Uterine smooth muscle cell (primary cell): Measurements from ENCODE around the gene UBE2D3. TPM values are rescaled to one million over a fixed set of nuclear protein-coding genes. Genes with fewer than 3 reads are reported as not detected.

Experiments
- total RNA-seq: library from RNA; depleted of rRNA; stranded (reverse); fragments of >200 nt; gene quantifications from 2 replicates; pipeline ENCODE4 v1.2.3, GENCODE V29; 2014

Gene UBE2D3
- total RNA-seq: 305 and 381 TPM in 2 replicates

GRCh38 chr4:102826890-102827673 is at the start of gene UBE2D3:
TSS of gene UBE2D3 (minus strand) at chr4:102827551. CDS start at chr4:102826508, 1,043 bp downstream.

GRCh38 chr4:102868781-102869568 is 41.6 kb upstream of the UBE2D3 start, which contains the start of gene CISD2:
TSS of gene CISD2 (plus strand) at chr4:102868992. CDS start at chr4:102869085, 93 bp downstream.

GRCh38 chr4:102760645-102761295 is 66.6 kb downstream of the UBE2D3 start, which contains the start of gene MANBA:
TSS of gene MANBA (minus strand) at chr4:102760968. CDS start at chr4:102760894, 74 bp downstream.

Other genes starting within 250 kb of the UBE2D3 start
- 28.0 and 55.0 TPM in 2 replicates for gene MANBA, start 66.6 kb downstream of the UBE2D3 start, total RNA-seq
- gene CISD2, start 41.4 kb upstream of the UBE2D3 start, total RNA-seq: 30.2 and 33.4 TPM in 2 replicates
- 0.55 and 0.87 TPM in 2 replicates for gene SLC9B1, start 192.2 kb upstream of the UBE2D3 start, total RNA-seq
- 15.4 and 25.2 TPM in 2 replicates for gene SLC9B2, start 249.2 kb upstream of the UBE2D3 start, total RNA-seq